HEK293 (cell line): ENCODE measurements around the gene CLTC.
A peak's percentile ranks its signal among the peaks of the same experiment; 100 is the strongest.

Source experiments
- CTCF ChIA-PET: fragments of 350-600 bp; formaldehyde crosslinking; extraction: SDS; loops from one replicate; lab custom pipeline; 2021; ENCODE audit warnings: antibody characterized with exemption; lab: Yijun Ruan, JAX
- POLR2A ChIA-PET: fragments of 300-600 bp; formaldehyde crosslinking; extraction: SDS; loops from one replicate; lab custom pipeline; 2020; ENCODE audit warnings: antibody characterized with exemption, inconsistent platforms; lab: Yijun Ruan, JAX
- H3K27ac ChIP-seq: fragments of 200-500 bp; sonication (Bioruptor generic); 2 replicates; pipeline ENCODE4 v1.5.1; 2014; ENCODE audit warnings: low read depth, low read length, control low read depth, inconsistent platforms; ENCODE audit errors: extremely low read depth
- H3K36me3 ChIP-seq, 2 experiments: fragments of 200-500 bp in 1 of 2; sonication (Bioruptor generic) in 1 of 2; 1 replicate in 1 of 2; 2 replicates in 1 of 2; pipeline ENCODE4 v1.5.1; 2014 to 2017; ENCODE audit warnings: inconsistent platforms in 2 of 2, low read length in 2 of 2; ENCODE audit not compliant: control insufficient read depth in 2 of 2, insufficient read depth in 1 of 2
- H3K4me1 ChIP-seq: fragments of 200-500 bp; sonication (Bioruptor generic); 2 replicates; pipeline ENCODE4 v1.5.1; 2014; ENCODE audit warnings: mild to moderate bottlenecking, low read length, inconsistent platforms; ENCODE audit not compliant: control insufficient read depth, insufficient read depth
- H3K4me3 ChIP-seq: 2 replicates; pipeline ENCODE4 v1.5.1; 2011; ENCODE audit warnings: low read depth, mild to moderate bottlenecking, control low read depth, low read length, moderate library complexity
- H3K9me3 ChIP-seq: fragments of 200-500 bp; sonication (Bioruptor generic); 2 replicates; pipeline ENCODE4 v1.5.1; 2014; ENCODE audit warnings: low read depth, low read length, inconsistent platforms; ENCODE audit not compliant: control insufficient read depth, insufficient read depth
- GFI1B ChIP-seq: fragments of 450-650 bp; formaldehyde crosslinking; IDR thresholded peaks from 2 replicates; pipeline ENCODE4 v1.5.1; 2016; ENCODE audit warnings: missing biosample characterization, missing genetic modification characterization
- IKZF3 ChIP-seq: fragments of 450-650 bp; IDR thresholded peaks from 2 replicates; pipeline ENCODE4 v1.5.0; 2018; ENCODE audit warnings: missing biosample characterization, mild to moderate bottlenecking, missing genetic modification characterization, moderate library complexity
- PATZ1 ChIP-seq: fragments of 450-650 bp; formaldehyde crosslinking; IDR thresholded peaks from 2 replicates; pipeline ENCODE4 v1.5.1; 2016; ENCODE audit warnings: missing biosample characterization, missing genetic modification characterization
- PRDM1 ChIP-seq: fragments of 450-650 bp; formaldehyde crosslinking; IDR thresholded peaks from 2 replicates; pipeline ENCODE4; 2016; ENCODE audit warnings: missing biosample characterization, missing genetic modification characterization
- SCRT2 ChIP-seq: fragments of 450-650 bp; formaldehyde crosslinking; IDR thresholded peaks from 2 replicates; pipeline ENCODE4 v1.5.1; 2016; ENCODE audit warnings: missing biosample characterization, missing genetic modification characterization
- TRIM28 ChIP-seq: IDR thresholded peaks from 2 replicates; pipeline ENCODE4 v1.6.1; 2011; ENCODE audit warnings: low read length, control low read depth, borderline replicate concordance
- YY1 ChIP-seq: fragments of 450-650 bp; formaldehyde crosslinking; IDR thresholded peaks from 2 replicates; pipeline ENCODE4 v1.5.1; 2018; ENCODE audit warnings: missing biosample characterization, missing genetic modification characterization
- ZBTB1 ChIP-seq: fragments of 450-650 bp; formaldehyde crosslinking; IDR thresholded peaks from 2 replicates; pipeline ENCODE4 v1.5.1; 2016; ENCODE audit warnings: missing biosample characterization, missing genetic modification characterization
- ZBTB8A ChIP-seq: fragments of 450-650 bp; formaldehyde crosslinking; IDR thresholded peaks from 2 replicates; pipeline ENCODE4 v1.5.1; 2016; ENCODE audit warnings: missing biosample characterization, missing genetic modification characterization
- ZFHX2 ChIP-seq: fragments of 450-650 bp; formaldehyde crosslinking; conservative IDR thresholded peaks from 2 replicates; pipeline ENCODE4 v1.5.1; 2016; ENCODE audit warnings: missing biosample characterization, missing genetic modification characterization
- ZNF157 ChIP-seq: fragments of 450-650 bp; formaldehyde crosslinking; IDR thresholded peaks from 2 replicates; pipeline ENCODE4 v1.5.1; 2016; ENCODE audit warnings: missing biosample characterization, missing genetic modification characterization
- ZNF2 ChIP-seq: fragments of 450-650 bp; formaldehyde crosslinking; IDR thresholded peaks from 2 replicates; pipeline ENCODE4 v1.5.1; 2016; ENCODE audit warnings: missing biosample characterization, missing genetic modification characterization
- ZNF514 ChIP-seq: fragments of 450-650 bp; formaldehyde crosslinking; IDR thresholded peaks from 2 replicates; pipeline ENCODE4 v1.5.1; 2016; ENCODE audit warnings: missing biosample characterization, missing genetic modification characterization
- ZNF548 ChIP-seq: fragments of 450-650 bp; formaldehyde crosslinking; IDR thresholded peaks from 2 replicates; pipeline ENCODE4 v1.5.1; 2016; ENCODE audit warnings: missing biosample characterization, missing genetic modification characterization
- ZNF785 ChIP-seq: fragments of 450-650 bp; formaldehyde crosslinking; IDR thresholded peaks from 2 replicates; pipeline ENCODE4 v1.5.1; 2016; ENCODE audit warnings: missing biosample characterization, missing genetic modification characterization
- TF ChIP-seq, protein P1 (sequence below): fragments of 450-650 bp; formaldehyde crosslinking; IDR thresholded peaks from 2 replicates; pipeline ENCODE4 v1.5.1; 2017; ENCODE audit warnings: missing biosample characterization, missing genetic modification characterization
- TF ChIP-seq, protein P2 (sequence below): fragments of 450-650 bp; formaldehyde crosslinking; IDR thresholded peaks from 2 replicates; pipeline ENCODE4 v1.5.1; 2016; ENCODE audit warnings: missing biosample characterization, missing genetic modification characterization, low read depth
- TF ChIP-seq, protein P3 (sequence below): fragments of 450-650 bp; formaldehyde crosslinking; IDR thresholded peaks from 2 replicates; pipeline ENCODE4 v1.5.1; 2016; ENCODE audit warnings: missing biosample characterization, missing genetic modification characterization
- TF ChIP-seq, protein P4 (sequence below): fragments of 450-650 bp; formaldehyde crosslinking; IDR thresholded peaks from 2 replicates; pipeline ENCODE4 v1.5.1; 2017; ENCODE audit warnings: missing biosample characterization, missing genetic modification characterization
- TF ChIP-seq, protein P5 (sequence below): fragments of 450-650 bp; formaldehyde crosslinking; IDR thresholded peaks from 2 replicates; pipeline ENCODE4 v1.5.1; 2017; ENCODE audit warnings: missing biosample characterization, mild to moderate bottlenecking, missing genetic modification characterization, moderate library complexity

Gene CLTC

GRCh38 chr17:59716427-59716826 lies 96.7 kb downstream of the CLTC start:
- Histone ChIP-seq H3K9me3 (no peaks in the 10 kb centered on the region), H3K4me3 (no peak overlapping the region), H3K36me3 (peaks cover 0 to 7% of the 10 kb centered on the region in 2 experiments; a peak in 1 of 3 replicates), H3K4me1 (no peaks in the 10 kb centered on the region), H3K27ac (no peak overlapping the region)
- no peak for TF ChIP-seq ZBTB1 (tag by site-specific recombination)
- no peak for TF ChIP-seq PATZ1
- no peak for TF ChIP-seq ZBTB8A (tag by site-specific recombination)
- TF ChIP-seq ZNF157 = no peak
- no peak for TF ChIP-seq IKZF3 (tag by site-specific recombination)
- no peak for TF ChIP-seq TRIM28
- POLR2A ChIA-PET = no interaction called here
- CTCF ChIA-PET = interaction anchor here (0.9 kb wide), 1 partner anchor 320 kb away, joined by 4 read pairs; no protein-coding TSS in a partner anchor

- no peak overlapping the region for H3K27ac ChIP-seq
- H3K36me3 ChIP-seq = peaks cover 0 to 7% of the 10 kb centered on the region in 2 experiments; a peak in 1 of 3 replicates
- H3K4me3 ChIP-seq = no peak overlapping the region
- TF ChIP-seq PATZ1 (no peak), SCRT2 (tag by site-specific recombination) (no peak), ZNF514 (tag by site-specific recombination) (no peak), ZNF548 (tag by site-specific recombination) (no peak), ZNF785 (tag by site-specific recombination) (no peak), GFI1B (no peak), PRDM1 (tag by site-specific recombination) (peak; percentile 88), ZFHX2 (tag by site-specific recombination) (no peak)
- TF ChIP-seq, protein P1, sequence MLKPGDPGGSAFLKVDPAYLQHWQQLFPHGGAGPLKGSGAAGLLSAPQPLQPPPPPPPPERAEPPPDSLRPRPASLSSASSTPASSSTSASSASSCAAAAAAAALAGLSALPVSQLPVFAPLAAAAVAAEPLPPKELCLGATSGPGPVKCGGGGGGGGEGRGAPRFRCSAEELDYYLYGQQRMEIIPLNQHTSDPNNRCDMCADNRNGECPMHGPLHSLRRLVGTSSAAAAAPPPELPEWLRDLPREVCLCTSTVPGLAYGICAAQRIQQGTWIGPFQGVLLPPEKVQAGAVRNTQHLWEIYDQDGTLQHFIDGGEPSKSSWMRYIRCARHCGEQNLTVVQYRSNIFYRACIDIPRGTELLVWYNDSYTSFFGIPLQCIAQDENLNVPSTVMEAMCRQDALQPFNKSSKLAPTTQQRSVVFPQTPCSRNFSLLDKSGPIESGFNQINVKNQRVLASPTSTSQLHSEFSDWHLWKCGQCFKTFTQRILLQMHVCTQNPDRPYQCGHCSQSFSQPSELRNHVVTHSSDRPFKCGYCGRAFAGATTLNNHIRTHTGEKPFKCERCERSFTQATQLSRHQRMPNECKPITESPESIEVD (tag by site-specific recombination) = 0 out of 2 replicates have a peak, but pooled peaks have one; percentile 16
- TF ChIP-seq, protein P2, sequence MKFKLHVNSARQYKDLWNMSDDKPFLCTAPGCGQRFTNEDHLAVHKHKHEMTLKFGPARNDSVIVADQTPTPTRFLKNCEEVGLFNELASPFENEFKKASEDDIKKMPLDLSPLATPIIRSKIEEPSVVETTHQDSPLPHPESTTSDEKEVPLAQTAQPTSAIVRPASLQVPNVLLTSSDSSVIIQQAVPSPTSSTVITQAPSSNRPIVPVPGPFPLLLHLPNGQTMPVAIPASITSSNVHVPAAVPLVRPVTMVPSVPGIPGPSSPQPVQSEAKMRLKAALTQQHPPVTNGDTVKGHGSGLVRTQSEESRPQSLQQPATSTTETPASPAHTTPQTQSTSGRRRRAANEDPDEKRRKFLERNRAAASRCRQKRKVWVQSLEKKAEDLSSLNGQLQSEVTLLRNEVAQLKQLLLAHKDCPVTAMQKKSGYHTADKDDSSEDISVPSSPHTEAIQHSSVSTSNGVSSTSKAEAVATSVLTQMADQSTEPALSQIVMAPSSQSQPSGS (tag by site-specific recombination) = no peak
- no peaks in the 10 kb centered on the region for H3K9me3 ChIP-seq
- POLR2A ChIA-PET = no interaction called here
- CTCF ChIA-PET = no interaction called here
- no peaks in the 10 kb centered on the region for H3K4me1 ChIP-seq
Measured at GRCh38 chr17:59719526-59719925, 99.8 kb downstream of the CLTC start.

- Histone ChIP-seq H3K9me3 (no peaks in the 10 kb centered on the region), H3K4me3 (no peak overlapping the region), H3K27ac (no peak overlapping the region), H3K36me3 (no peaks in the 10 kb centered on the region; a peak in 1 of 3 replicates), H3K4me1 (peaks cover 4% of the 10 kb centered on the region)
- ChIA-PET POLR2A (interaction anchor here (1.3 kb wide), 1 partner anchor 15 kb away, joined by 7 read pairs; the partner anchor contains the start of genes PTRH2 and VMP1), CTCF (interaction anchor here (0.7 to 1.3 kb wide), 3 partner anchors 24 to 423 kb away, joined by 3 to 5 read pairs (median 3); no protein-coding TSS in a partner anchor)
- TF ChIP-seq ZNF2 (tag by site-specific recombination) (no peak), PRDM1 (tag by site-specific recombination) (no peak), YY1 (tag by site-specific recombination) (no peak)
- TF ChIP-seq, protein P3, sequence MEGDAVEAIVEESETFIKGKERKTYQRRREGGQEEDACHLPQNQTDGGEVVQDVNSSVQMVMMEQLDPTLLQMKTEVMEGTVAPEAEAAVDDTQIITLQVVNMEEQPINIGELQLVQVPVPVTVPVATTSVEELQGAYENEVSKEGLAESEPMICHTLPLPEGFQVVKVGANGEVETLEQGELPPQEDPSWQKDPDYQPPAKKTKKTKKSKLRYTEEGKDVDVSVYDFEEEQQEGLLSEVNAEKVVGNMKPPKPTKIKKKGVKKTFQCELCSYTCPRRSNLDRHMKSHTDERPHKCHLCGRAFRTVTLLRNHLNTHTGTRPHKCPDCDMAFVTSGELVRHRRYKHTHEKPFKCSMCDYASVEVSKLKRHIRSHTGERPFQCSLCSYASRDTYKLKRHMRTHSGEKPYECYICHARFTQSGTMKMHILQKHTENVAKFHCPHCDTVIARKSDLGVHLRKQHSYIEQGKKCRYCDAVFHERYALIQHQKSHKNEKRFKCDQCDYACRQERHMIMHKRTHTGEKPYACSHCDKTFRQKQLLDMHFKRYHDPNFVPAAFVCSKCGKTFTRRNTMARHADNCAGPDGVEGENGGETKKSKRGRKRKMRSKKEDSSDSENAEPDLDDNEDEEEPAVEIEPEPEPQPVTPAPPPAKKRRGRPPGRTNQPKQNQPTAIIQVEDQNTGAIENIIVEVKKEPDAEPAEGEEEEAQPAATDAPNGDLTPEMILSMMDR (tag by site-specific recombination) = no peak
- TF ChIP-seq, protein P4, sequence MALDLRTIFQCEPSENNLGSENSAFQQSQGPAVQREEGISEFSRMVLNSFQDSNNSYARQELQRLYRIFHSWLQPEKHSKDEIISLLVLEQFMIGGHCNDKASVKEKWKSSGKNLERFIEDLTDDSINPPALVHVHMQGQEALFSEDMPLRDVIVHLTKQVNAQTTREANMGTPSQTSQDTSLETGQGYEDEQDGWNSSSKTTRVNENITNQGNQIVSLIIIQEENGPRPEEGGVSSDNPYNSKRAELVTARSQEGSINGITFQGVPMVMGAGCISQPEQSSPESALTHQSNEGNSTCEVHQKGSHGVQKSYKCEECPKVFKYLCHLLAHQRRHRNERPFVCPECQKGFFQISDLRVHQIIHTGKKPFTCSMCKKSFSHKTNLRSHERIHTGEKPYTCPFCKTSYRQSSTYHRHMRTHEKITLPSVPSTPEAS (tag by site-specific recombination) = no peak
- TF ChIP-seq, protein P5, sequence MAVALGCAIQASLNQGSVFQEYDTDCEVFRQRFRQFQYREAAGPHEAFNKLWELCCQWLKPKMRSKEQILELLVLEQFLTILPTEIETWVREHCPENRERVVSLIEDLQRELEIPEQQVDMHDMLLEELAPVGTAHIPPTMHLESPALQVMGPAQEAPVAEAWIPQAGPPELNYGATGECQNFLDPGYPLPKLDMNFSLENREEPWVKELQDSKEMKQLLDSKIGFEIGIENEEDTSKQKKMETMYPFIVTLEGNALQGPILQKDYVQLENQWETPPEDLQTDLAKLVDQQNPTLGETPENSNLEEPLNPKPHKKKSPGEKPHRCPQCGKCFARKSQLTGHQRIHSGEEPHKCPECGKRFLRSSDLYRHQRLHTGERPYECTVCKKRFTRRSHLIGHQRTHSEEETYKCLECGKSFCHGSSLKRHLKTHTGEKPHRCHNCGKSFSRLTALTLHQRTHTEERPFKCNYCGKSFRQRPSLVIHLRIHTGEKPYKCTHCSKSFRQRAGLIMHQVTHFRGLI = no peak
Measured at GRCh38 chr17:59722623-59723022, 102.9 kb downstream of the CLTC start.
